SJSA1 (cell line): Measurements from ENCODE around the gene SIVA1. TPM values are rescaled to one million over a fixed set of nuclear protein-coding genes. Genes with fewer than 3 reads are reported as not detected.

Experiments used
- DNase-seq, 2 experiments: peaks; one replicate each; pipeline ENCODE4 v3.0.0-alpha.2; 2015 to 2020; ENCODE audit warnings: low spot score in 2 of 2, low read depth in 1 of 2
- H3K27ac ChIP-seq: fragments of 250-450 bp; sonication (Bioruptor Pico); 2 replicates; pipeline ENCODE4 v1.5.1; 2020; ENCODE audit warnings: mild to moderate bottlenecking, moderate library complexity
- H3K27me3 ChIP-seq: fragments of 250-450 bp; sonication (Bioruptor Pico); replicated peaks from 2 replicates; pipeline ENCODE4 v1.5.1; 2020; ENCODE audit warnings: mild to moderate bottlenecking, moderate library complexity
- H3K36me3 ChIP-seq: fragments of 250-450 bp; sonication (Bioruptor Pico); 2 replicates; pipeline ENCODE4 v1.5.1; 2020; ENCODE audit warnings: mild to moderate bottlenecking
- H3K4me1 ChIP-seq: fragments of 250-450 bp; sonication (Bioruptor Pico); replicated peaks from 2 replicates; pipeline ENCODE4 v1.6.1; 2021; ENCODE audit warnings: mild to moderate bottlenecking
- H3K4me3 ChIP-seq: fragments of 250-450 bp; sonication (Bioruptor Pico); 2 replicates; pipeline ENCODE4 v1.5.1; 2020; ENCODE audit warnings: mild to moderate bottlenecking
- H3K9me3 ChIP-seq: fragments of 250-450 bp; sonication (Bioruptor Pico); replicated peaks from 2 replicates; pipeline ENCODE4 v1.5.1; 2020; ENCODE audit warnings: mild to moderate bottlenecking
- total RNA-seq: library from RNA; depleted of rRNA; stranded (reverse); fragments of >200 nt; shearing (Covaris generic); gene quantifications from 2 replicates; pipeline ENCODE4 v1.2.3, GENCODE V29; 2014

Gene SIVA1
- total RNA-seq, 1 experiment from 2014 or later = 444 TPM

DNA sequence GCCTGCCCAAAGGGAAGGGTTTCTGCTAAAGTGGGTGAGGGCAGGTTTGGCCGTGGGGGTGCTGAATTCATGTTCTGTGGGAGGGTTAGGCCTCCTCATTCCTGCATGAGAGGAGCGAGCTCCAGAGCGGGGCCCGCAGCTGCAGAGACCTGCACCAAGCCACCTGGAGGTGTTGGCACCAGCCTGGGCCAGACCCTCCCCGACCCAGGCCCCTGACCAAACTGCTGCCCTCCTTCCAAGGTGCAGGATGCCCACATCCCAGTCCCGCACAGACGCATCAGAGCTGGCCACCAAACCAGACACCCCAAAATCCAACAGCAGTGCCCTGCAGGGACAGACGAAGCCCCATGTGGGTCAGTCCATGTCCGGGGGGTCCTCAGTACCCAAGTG lies 18.4 kb upstream of the SIVA1 start:
- Histone ChIP-seq H3K4me1 (peaks cover 6% of the 10 kb centered on the region; the same call in 1 of the 2 replicates), H3K36me3 (no peaks in the 10 kb centered on the region), H3K4me3 (no peak overlapping the region), H3K27ac (no peak overlapping the region), H3K9me3 (no peaks in the 10 kb centered on the region), H3K27me3 (no peaks in the 10 kb centered on the region)
- DNase-seq = no peak

DNA sequence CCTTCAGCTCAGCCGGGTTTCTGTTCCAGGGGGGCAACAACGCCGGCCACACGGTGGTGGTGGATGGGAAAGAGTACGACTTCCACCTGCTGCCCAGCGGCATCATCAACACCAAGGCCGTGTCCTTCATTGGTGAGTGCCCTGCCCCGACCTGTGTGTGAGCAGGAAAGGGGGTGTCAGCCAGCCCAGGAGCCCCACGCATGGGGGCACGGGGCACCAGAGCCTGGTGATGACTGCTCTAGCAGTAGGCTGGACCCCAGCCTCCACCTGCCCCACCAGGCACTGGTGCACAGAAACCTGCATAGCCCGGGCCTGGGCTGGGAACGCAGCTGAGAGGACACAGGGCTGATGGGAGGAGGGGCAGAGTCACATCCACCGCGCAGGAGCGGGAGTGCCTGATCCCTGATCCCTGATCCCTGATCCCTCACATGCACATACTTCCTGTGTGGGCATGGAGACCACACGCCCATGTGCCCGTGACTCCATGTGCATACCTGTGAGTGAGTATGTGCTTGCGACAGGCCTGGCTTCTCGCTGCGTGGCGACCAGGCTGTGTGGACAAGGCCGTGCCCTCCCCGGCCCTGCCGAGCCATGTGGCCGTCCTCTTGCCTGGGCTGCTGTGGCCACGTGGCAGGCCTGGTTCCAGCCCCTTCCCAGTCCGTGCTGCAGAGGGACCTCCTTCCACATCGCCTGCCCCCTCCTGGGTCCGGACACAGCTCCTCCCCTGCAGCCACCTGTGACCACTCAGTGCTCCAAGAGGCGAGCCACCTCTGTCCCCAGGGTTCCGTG lies 17.8 kb upstream of the SIVA1 start:
- Histone ChIP-seq H3K4me1 (peaks cover 6% of the 10 kb centered on the region; the same call in 1 of the 2 replicates), H3K27ac (no peak overlapping the region), H3K4me3 (no peak overlapping the region), H3K36me3 (no peaks in the 10 kb centered on the region), H3K9me3 (no peaks in the 10 kb centered on the region), H3K27me3 (no peaks in the 10 kb centered on the region)
- DNase-seq = no peak

DNA sequence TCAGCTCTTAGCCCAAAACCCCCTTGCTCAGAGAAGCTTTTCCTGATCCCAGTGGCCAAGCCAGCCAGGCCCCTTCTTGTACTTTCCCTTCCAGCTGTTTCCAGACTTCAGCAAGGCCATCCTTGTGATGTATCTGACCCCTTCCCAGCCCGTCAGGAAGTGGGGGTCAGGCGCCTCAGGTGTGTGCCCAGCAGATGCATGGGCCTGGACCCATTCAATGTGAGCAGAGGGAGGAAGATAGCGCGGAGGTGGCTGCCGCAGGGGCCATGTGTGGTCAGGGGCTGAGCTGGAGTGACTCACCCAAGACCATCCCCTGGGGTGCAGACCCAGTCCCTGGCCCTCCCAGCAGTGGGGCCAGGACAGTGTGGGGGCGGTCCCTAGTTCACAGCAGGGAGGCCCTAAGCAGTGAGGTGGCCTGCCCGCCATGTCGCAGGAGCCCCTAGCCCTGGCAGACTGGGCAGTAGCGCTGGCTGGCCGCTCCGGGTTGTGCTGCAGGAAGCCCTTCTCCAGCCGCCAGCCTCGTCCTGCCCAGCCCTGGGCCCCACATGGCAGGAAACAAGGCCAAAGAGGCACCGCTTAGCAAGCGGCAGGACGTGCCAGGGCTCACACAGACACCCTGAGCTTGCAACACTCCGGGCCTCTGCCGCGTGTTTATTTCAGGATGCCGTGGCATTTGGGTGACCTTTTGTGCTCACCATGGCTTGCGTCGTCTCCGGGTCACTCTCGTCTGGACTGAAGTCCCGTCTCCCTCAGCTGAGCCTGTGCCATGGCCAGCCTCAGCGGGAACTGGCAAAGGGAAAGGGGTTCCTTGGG lies 16.9 kb upstream of the SIVA1 start:
- H3K4me1 ChIP-seq = peaks cover 6% of the 10 kb centered on the region; the same call in 1 of the 2 replicates
- no peaks in the 10 kb centered on the region for H3K9me3 ChIP-seq
- no peak for DNase-seq
- no peak overlapping the region for H3K27ac ChIP-seq
- no peak overlapping the region for H3K4me3 ChIP-seq
- no peaks in the 10 kb centered on the region for H3K36me3 ChIP-seq
- no peaks in the 10 kb centered on the region for H3K27me3 ChIP-seq

GRCh38 chr14:104738375-104739019 lies 14.4 kb upstream of the SIVA1 start:
- H3K27ac ChIP-seq = no peak overlapping the region
- no peaks in the 10 kb centered on the region for H3K36me3 ChIP-seq
- H3K4me1 ChIP-seq = peaks cover 6% of the 10 kb centered on the region; the same call in 1 of the 2 replicates
- no peaks in the 10 kb centered on the region for H3K9me3 ChIP-seq
- H3K27me3 ChIP-seq = no peaks in the 10 kb centered on the region
- no peak for DNase-seq
- no peak overlapping the region for H3K4me3 ChIP-seq

GRCh38 chr14:104739026-104739425 lies 13.9 kb upstream of the SIVA1 start:
- no peaks in the 10 kb centered on the region for H3K9me3 ChIP-seq
- no peaks in the 10 kb centered on the region for H3K36me3 ChIP-seq
- H3K27ac ChIP-seq = no peak overlapping the region
- H3K4me3 ChIP-seq = no peak overlapping the region
- no peaks in the 10 kb centered on the region for H3K27me3 ChIP-seq
- no peak for DNase-seq
- H3K4me1 ChIP-seq = peaks cover 6% of the 10 kb centered on the region; the same call in 1 of the 2 replicates

DNA sequence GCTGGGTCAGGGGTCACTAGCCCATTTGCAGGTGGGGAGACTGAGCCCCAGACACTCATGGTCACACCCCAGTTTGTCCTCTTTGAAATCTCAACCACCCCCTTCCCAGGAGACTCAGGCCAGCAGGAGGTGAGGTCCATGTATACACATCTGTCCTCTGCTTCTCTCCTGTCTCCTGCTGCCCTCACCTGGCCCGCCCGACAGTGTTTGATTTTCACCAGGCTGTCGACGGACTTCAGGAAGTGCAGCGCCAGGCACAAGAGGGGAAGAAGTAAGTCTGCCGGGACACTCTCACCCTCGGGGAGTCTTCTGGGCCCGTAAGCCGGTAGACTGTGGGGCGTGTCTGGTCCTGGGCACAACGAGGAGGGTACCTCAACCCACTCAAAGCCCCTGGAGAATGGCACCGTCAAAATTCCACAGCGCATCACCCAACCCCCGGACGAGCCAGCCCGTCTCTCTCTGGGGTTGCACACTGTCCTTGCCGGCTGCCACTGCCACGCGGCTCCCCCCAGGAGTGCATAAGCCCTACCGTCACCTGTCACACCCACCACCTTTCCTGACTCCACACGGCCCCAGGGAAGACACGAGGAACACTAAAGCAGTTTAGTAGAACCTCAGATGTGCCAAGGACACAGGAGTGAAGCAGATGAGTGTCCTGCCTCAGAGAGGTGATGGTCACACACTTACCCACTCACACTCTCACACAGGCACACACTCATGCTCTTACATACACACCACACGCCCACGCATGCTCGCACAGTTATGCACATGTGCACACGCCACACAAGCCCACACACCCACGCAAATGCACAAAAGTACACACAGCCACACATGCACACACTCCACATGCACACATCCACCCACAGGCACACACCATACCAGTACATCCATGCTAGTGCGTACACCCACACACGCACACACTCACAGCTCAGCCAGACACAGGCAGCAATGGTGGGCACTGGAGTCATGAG lies 13.1 kb upstream of the SIVA1 start:
- H3K4me1 ChIP-seq = peaks cover 6% of the 10 kb centered on the region; the same call in 1 of the 2 replicates
- no peak overlapping the region for H3K4me3 ChIP-seq
- H3K9me3 ChIP-seq = no peaks in the 10 kb centered on the region
- no peaks in the 10 kb centered on the region for H3K27me3 ChIP-seq
- DNase-seq = no peak
- no peak overlapping the region for H3K27ac ChIP-seq
- no peaks in the 10 kb centered on the region for H3K36me3 ChIP-seq

DNA sequence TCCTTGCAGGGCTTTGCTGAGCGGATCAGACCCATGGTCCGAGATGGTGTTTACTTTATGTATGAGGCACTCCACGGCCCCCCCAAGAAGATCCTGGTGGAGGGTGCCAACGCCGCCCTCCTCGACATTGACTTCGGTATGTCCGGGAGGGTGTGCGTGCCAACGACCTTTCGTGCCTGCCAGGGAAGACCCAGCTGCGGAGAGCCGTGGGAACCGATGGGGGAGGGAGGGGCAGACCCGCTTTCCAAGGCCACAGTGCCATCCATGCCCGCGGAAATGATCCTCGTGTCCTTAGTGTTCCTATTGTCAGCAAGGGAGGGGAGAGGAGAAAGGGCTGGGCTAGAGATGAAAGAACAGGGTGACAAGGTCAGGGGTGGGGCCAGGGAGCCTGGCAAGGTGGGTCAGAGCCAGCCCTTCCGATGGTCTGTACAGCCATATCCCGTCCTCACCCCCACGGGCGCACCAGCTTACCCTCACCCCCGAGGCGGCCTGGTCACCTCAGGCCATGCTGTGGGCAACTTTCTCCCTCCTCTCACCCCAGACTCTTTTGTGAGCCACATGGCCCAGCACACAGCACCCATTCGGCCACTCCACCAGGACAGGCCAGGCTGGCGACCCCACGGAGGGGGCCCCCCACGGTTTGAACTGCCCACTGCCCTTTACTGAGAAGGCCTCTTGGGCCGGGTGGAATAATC lies 11.7 kb upstream of the SIVA1 start:
- no peaks in the 10 kb centered on the region for H3K27me3 ChIP-seq
- H3K27ac ChIP-seq = no peak overlapping the region
- H3K9me3 ChIP-seq = no peaks in the 10 kb centered on the region
- no peaks in the 10 kb centered on the region for H3K36me3 ChIP-seq
- DNase-seq = no peak
- H3K4me1 ChIP-seq = peaks cover 1% of the 10 kb centered on the region; the same call in 1 of the 2 replicates
- no peak overlapping the region for H3K4me3 ChIP-seq

- Histone ChIP-seq H3K36me3 (no peaks in the 10 kb centered on the region), H3K9me3 (no peaks in the 10 kb centered on the region), H3K27me3 (no peaks in the 10 kb centered on the region), H3K4me3 (no peak overlapping the region), H3K27ac (no peak overlapping the region), H3K4me1 (no peaks in the 10 kb centered on the region)
- no peak for DNase-seq
Observed at GRCh38 chr14:104741803-104742251, 11.1 kb upstream of the SIVA1 start.

DNA sequence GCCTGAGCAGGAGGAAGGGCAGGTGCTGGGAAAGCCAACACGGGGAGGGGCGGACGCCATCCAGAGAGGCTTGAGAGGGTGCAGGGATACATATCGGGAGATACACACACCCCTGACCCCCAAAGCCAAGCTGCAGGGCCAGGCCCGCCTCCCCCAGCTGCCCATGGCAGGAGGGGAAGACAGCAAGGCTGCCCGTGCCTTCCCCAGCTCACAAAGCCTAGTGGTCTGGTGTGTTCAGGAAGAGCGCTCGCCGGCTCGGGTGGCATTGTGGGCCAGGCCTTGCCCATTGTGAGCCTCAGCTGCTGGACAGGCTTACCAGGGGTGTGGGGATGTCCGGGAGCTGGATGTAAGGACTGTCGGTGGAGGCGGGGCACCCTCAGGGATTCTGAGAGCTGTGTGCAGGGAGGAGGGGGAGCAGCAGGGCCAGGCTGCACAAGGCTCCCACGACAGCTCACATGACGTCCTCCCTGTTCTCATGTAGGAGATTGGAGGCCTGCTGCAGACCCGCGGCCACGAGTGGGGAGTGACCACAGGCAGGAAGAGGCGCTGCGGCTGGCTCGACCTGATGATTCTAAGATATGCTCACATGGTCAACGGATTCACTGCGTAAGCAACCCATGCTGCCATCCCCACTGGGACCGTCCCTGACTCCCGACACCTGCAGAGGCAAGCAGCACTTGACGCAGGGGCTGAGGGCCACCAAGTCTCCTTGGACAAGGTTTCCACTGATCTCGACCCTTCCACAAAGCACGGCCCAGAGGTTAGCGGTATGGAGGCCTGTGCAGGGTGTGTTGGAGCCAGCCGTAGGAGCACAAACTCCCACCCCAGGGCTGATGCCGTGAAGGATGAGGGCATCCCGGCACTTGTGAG lies 10.1 kb upstream of the SIVA1 start:
- Histone ChIP-seq H3K36me3 (no peaks in the 10 kb centered on the region), H3K27me3 (no peaks in the 10 kb centered on the region), H3K4me3 (no peak overlapping the region), H3K27ac (no peak overlapping the region), H3K9me3 (no peaks in the 10 kb centered on the region), H3K4me1 (no peaks in the 10 kb centered on the region)
- no peak for DNase-seq

DNA sequence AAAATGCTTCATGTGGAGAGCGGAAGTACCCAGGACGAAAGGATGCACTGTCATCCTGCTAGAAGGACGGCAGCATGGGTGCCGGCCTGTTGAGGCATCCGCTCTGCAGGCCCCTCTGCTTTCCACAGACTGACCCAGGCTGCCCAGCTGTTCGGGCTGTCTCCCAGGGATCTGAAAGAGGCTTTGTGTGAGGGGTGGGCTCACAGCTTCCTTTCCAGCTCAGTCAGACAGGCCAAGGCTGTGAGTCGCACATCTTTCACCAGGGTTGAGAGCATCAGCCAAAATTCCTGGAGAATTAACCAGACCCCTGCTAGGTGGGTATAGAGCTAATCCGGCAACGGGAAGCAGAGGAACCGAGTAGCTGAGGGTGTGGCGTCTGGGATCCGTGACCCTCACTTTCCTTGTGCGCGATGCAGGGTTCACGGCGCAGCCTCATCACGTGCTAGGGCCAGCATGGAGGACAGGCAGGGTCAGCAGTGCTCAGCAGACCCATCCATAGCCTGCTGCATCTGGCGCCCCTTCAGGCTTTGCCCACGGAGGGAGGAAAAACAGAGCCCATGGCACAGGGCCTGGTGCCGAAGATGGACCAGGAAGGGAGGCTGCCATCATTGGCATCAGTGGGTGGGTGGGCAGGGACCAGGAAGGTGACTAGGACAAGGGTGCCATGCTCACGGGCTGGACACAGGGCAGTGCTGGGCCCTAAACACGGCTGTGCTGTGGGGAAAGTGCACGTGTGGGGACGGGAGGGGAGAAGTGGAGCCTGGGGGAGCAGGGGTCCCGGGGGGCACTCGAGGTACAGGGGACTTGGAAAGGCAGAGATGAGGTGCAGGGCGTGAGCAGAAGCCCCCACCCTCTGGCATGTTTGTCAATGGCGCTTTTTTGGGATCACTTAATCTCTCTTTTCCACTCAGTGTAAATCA lies 9.2 kb upstream of the SIVA1 start:
- DNase-seq = no peak
- H3K4me3 ChIP-seq = no peak overlapping the region
- H3K36me3 ChIP-seq = no peaks in the 10 kb centered on the region
- no peak overlapping the region for H3K27ac ChIP-seq
- no peaks in the 10 kb centered on the region for H3K4me1 ChIP-seq
- H3K9me3 ChIP-seq = no peaks in the 10 kb centered on the region
- H3K27me3 ChIP-seq = no peaks in the 10 kb centered on the region

DNA sequence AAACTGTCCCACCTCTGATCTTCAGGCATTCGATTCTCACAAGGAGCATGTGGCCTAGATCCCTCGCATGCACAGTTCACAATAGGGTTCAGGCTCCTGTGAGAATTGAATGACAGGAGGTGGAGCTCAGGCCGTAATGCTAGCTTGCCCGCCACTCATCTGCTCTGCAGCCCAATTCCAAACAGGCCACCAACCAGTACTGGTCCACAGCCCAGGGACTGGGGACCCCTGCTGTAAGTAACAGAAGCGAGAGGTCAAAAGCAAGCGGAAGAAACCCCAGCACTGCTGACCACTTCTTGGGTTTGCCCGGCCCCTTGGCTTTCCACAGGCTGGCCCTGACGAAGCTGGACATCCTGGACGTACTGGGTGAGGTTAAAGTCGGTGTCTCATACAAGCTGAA lies 8.5 kb upstream of the SIVA1 start:
- Histone ChIP-seq H3K9me3 (no peaks in the 10 kb centered on the region), H3K27ac (no peak overlapping the region), H3K4me1 (no peaks in the 10 kb centered on the region), H3K4me3 (no peak overlapping the region), H3K36me3 (no peaks in the 10 kb centered on the region), H3K27me3 (no peaks in the 10 kb centered on the region)
- no peak for DNase-seq
